ENCODE data around the gene LARP1B. TPM values are rescaled to one million over a fixed set of nuclear protein-coding genes. Genes with fewer than 3 reads are reported as not detected.

Gene LARP1B
- total and polyA plus RNA-seq, 9 of the 15 experiments (the other 6 are each of a cell fraction or from before 2014, with no cell fraction given): 19.2 to 59.7 (median 37.9) TPM

GRCh38 chr4:128060699-128061565 is at the start of gene LARP1B (continued):
- TF ChIP-seq POLR2H (tag; IDR thresholded peaks at IDR 0.05; ENCODE audit: low read depth) (peak; percentile 81), ZNF511 (CRISPR knock-in tag; IDR thresholded peaks at IDR 0.05) (peak; percentile 92), NRF1 (conservative IDR thresholded peaks at IDR 0.05 in 1 of 2, IDR thresholded peaks at IDR 0.05 in 1 of 2) (peak; percentile 75 to 79), ZNF695 (CRISPR knock-in tag; IDR thresholded peaks at IDR 0.05) (no peak), PHB2 (IDR thresholded peaks at IDR 0.05; ENCODE audit: low read depth) (no peak), ZNF444 (CRISPR knock-in tag; IDR thresholded peaks at IDR 0.05) (no peak), MCM2 (IDR thresholded peaks at IDR 0.05; ENCODE audit: low read depth) (peak; percentile 33; the same call in 1 of the 2 replicates), DMBX1 (CRISPR knock-in tag; IDR thresholded peaks at IDR 0.05; ENCODE audit: borderline replicate concordance) (0 out of 2 replicates have a peak, but pooled peaks have one; percentile 53), CSDE1 (IDR thresholded peaks at IDR 0.05) (peak in 1 of 2 experiments; percentile 31; a peak in 1 of 4 replicates), ZNF184 (CRISPR knock-in tag; IDR thresholded peaks at IDR 0.05) (no peak), SMARCB1 (IDR thresholded peaks at IDR 0.05; ENCODE audit: insufficient read length, low read depth) (no peak), CBX5 (IDR thresholded peaks at IDR 0.05; ENCODE audit: borderline replicate concordance, low read depth) (peak; percentile 36; the same call in 1 of the 2 replicates), BRD9 (IDR thresholded peaks at IDR 0.05; ENCODE audit: low read depth, partially characterized antibody) (peak; percentile 23), ZNF764 (CRISPR knock-in tag; IDR thresholded peaks at IDR 0.05; ENCODE audit: low read depth) (0 out of 2 replicates have a peak, but pooled peaks have one; percentile 38), MNT (conservative IDR thresholded peaks at IDR 0.05) (peak; percentile 52 to 76; a peak in 3 of 4 replicates), NFE2L1 (tag; IDR thresholded peaks at IDR 0.05; ENCODE audit: borderline replicate concordance, low read depth) (no peak), HCFC1 (IDR thresholded peaks at IDR 0.05; ENCODE audit: low read depth, low read length) (no peak), HNRNPL (IDR thresholded peaks at IDR 0.05; ENCODE audit: low read depth, low read length) (peak; percentile 95), SMAD4 (CRISPR knock-in tag; conservative IDR thresholded peaks at IDR 0.05) (peak; percentile 84), GABPB1 (CRISPR knock-in tag; IDR thresholded peaks at IDR 0.05) (peak; percentile 65), CREBBP (IDR thresholded peaks at IDR 0.05; ENCODE audit: low read depth, low read length) (no peak), GTF2E2 (tag; IDR thresholded peaks at IDR 0.05) (peak; percentile 78), SIN3B (IDR thresholded peaks at IDR 0.05; ENCODE audit: low read depth) (peak; percentile 48; the same call in 1 of the 2 replicates), MYC (IDR thresholded peaks at IDR 0.05; ENCODE audit: low read depth, low read length) (peak; percentile 95), MYC (CRISPR knock-in tag; IDR thresholded peaks at IDR 0.05; ENCODE audit: borderline replicate concordance, low read depth) (peak; percentile 66; the same call in 1 of the 2 replicates)
- TF ChIP-seq, protein P1, sequence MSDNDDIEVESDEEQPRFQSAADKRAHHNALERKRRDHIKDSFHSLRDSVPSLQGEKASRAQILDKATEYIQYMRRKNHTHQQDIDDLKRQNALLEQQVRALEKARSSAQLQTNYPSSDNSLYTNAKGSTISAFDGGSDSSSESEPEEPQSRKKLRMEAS (CRISPR knock-in tag; IDR thresholded peaks at IDR 0.05): peak; percentile 89
